Cardiac muscle cell (in vitro differentiated cells and primary cell): ENCODE measurements around the gene CHN2. TPM values are rescaled to one million over a fixed set of nuclear protein-coding genes. Genes with fewer than 3 reads are reported as not detected.

Experiments used
- DNase-seq, 2 donors: peaks; one replicate each; pipeline versions ENCODE4 v3.0.0 to v3.0.0-alpha.2; 2010 to 2017; ENCODE audit warnings: low read depth in 1 of 2, low spot score in 1 of 2
- H3K27ac ChIP-seq: fragments of 200-600 bp; sonication (generic); 2 replicates; pipeline ENCODE4 v1.5.1; 2016
- H3K27me3 ChIP-seq: fragments of 200-600 bp; sonication (generic); 2 replicates; pipeline ENCODE4 v1.6.0; 2016; ENCODE audit warnings: control low read depth
- H3K36me3 ChIP-seq: fragments of 200-600 bp; sonication (generic); 2 replicates; pipeline ENCODE4 v1.5.1; 2016; ENCODE audit warnings: control low read depth
- H3K4me1 ChIP-seq: fragments of 200-600 bp; sonication (generic); 2 replicates; pipeline ENCODE4 v1.8.1; 2017; ENCODE audit warnings: low read depth, mild to moderate bottlenecking, mixed run types
- H3K4me3 ChIP-seq: fragments of 200-600 bp; sonication (generic); 2 replicates; pipeline ENCODE4 v1.5.1; 2016; ENCODE audit warnings: mild to moderate bottlenecking
- H3K9me3 ChIP-seq: fragments of 200-600 bp; sonication (generic); 2 replicates; pipeline ENCODE4 v1.5.1; 2017; ENCODE audit warnings: low read depth, mild to moderate bottlenecking, control low read depth
- CTCF ChIP-seq: IDR thresholded peaks from 2 replicates; pipeline ENCODE4 v1.5.1; 2012; ENCODE audit warnings: low read depth, mild to moderate bottlenecking, low read length
- polyA plus RNA-seq: library from polyadenylated mRNA; unstranded; fragments of >200 nt; fragmentation: Nextera tagmentation; extraction: Ambion mirVana; gene quantifications from 2 replicates; pipeline ENCODE4 v1.2.1, GENCODE V29; 2016
- total RNA-seq: library from RNA; depleted of rRNA; stranded (reverse); fragments of >200 nt; gene quantifications from 2 replicates; pipeline ENCODE4 v1.2.3, GENCODE V29; 2016

CHN2 gene
- total and polyA plus RNA-seq, 2 experiments from 2014 or later, result 16.0 to 30.5 TPM

GRCh38 chr7:29352041-29352440 is 157.5 kb downstream of the CHN2 start:
- H3K36me3 ChIP-seq, result no peaks in the 10 kb centered on the region
- no peak overlapping the region for H3K27ac ChIP-seq
- H3K9me3 ChIP-seq, result no peaks in the 10 kb centered on the region
- no peak for TF ChIP-seq CTCF
- no peak overlapping the region for H3K4me3 ChIP-seq
- H3K4me1 ChIP-seq, result no peaks in the 10 kb centered on the region
- H3K27me3 ChIP-seq, result no peaks in the 10 kb centered on the region
- no peak for DNase-seq

DNA sequence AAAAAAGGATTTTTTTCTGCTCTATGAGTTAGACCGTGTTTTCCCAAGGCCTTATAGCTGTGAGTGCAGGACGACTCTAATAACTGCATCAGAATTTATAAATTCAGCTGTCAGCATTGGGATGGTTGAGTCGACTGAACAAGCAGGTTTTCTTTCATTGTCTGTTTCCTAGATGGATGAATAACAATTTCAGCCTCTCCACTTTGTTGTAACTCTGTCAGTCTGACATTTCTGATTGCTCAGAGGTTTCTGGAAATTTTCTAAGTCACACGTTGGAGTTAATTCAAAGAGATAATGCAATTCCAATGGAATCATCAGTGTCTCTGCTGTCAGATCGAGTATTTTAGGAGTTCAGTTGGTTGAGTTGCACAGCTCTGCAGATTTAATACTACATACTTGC is 159.2 kb downstream of the CHN2 start:
- Histone ChIP-seq H3K27ac (no peak overlapping the region), H3K4me3 (no peak overlapping the region), H3K36me3 (no peaks in the 10 kb centered on the region), H3K4me1 (no peaks in the 10 kb centered on the region), H3K27me3 (no peaks in the 10 kb centered on the region), H3K9me3 (no peaks in the 10 kb centered on the region)
- DNase-seq, result no peak
- no peak for TF ChIP-seq CTCF

- no peak for TF ChIP-seq CTCF
- Histone ChIP-seq H3K27me3 (no peaks in the 10 kb centered on the region), H3K36me3 (no peaks in the 10 kb centered on the region), H3K4me3 (no peak overlapping the region), H3K4me1 (no peaks in the 10 kb centered on the region), H3K9me3 (no peaks in the 10 kb centered on the region), H3K27ac (no peak overlapping the region)
- no peak for DNase-seq
Observed at GRCh38 chr7:29354340-29354739, 159.8 kb downstream of the CHN2 start.

DNA sequence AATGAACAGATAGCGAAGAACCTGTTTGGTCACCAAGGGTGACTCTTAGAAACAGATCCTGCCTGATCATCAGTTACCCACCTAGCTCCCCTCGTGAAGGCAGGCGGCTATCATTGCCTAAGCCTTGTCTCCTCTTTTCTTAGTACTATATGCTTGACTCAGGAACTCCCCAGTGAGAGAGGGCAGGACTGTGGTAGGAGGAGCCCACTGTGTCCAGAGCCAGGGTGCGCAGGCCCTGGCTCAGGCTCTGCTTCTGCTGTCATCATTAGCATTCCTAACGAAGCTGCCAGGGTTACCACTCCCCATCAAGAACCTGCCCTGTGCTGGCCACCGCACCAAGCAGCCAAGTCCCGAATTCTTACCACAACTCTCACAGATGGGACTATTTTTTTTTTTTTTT is 160.8 kb downstream of the CHN2 start:
- H3K27ac ChIP-seq, result no peak overlapping the region
- H3K4me3 ChIP-seq, result no peak overlapping the region
- no peaks in the 10 kb centered on the region for H3K36me3 ChIP-seq
- no peaks in the 10 kb centered on the region for H3K4me1 ChIP-seq
- H3K9me3 ChIP-seq, result no peaks in the 10 kb centered on the region
- H3K27me3 ChIP-seq, result no peaks in the 10 kb centered on the region
- DNase-seq, result no peak
- TF ChIP-seq CTCF, result no peak

- DNase-seq, result no peak
- no peak overlapping the region for H3K4me3 ChIP-seq
- H3K27ac ChIP-seq, result no peak overlapping the region
- no peaks in the 10 kb centered on the region for H3K9me3 ChIP-seq
- no peaks in the 10 kb centered on the region for H3K27me3 ChIP-seq
- H3K4me1 ChIP-seq, result no peaks in the 10 kb centered on the region
- TF ChIP-seq CTCF, result no peak
- no peaks in the 10 kb centered on the region for H3K36me3 ChIP-seq
Observed at GRCh38 chr7:29356631-29357030, 162.1 kb downstream of the CHN2 start.

DNA sequence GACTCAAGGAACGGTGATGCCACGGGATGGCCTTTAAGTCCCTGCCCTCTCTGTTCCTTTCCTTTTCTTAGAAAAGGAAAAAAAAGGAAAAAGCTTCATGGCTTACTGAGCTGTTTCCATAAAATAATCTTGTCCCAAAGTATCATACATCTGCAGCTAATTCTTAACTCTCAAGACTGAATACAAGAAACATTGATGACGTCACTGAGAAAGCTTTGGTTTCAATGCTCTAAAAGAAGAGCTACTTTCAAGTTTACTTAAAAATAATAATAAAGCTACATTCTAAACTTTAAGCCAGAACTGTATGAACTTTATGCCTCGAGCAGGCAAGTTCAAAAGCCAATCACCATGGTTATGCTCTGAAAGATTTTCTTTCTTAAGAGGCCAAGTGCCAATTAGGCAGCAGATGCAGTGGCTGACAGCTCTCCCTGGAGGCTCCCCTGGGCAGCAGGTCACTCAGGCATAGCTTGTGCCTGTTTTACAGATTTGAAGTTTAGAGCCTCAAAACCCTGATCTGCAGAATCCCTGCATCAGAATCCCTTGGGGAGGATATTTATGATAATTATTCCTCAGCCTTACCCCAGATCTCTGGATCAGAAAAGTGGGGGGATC is 165.0 kb downstream of the CHN2 start:
- TF ChIP-seq CTCF, result no peak
- no peaks in the 10 kb centered on the region for H3K27me3 ChIP-seq

More for the DNA sequence above, 165.0 kb downstream of the CHN2 start:
- no peaks in the 10 kb centered on the region for H3K9me3 ChIP-seq
- no peaks in the 10 kb centered on the region for H3K4me1 ChIP-seq
- H3K36me3 ChIP-seq, result no peaks in the 10 kb centered on the region
- no peak for DNase-seq
- H3K27ac ChIP-seq, result no peak overlapping the region
- no peak overlapping the region for H3K4me3 ChIP-seq
